ENCODE data around the gene SOBP.

SOBP gene

GRCh38 chr6:107489636-107490565, at the start of gene SOBP:
Gene SOBP (plus strand): TSS chr6:107490117. CDS start chr6:107490617, 500 bp downstream.
- no peak for TF ChIP-seq CTCF (IDR thresholded peaks at IDR 0.05; ENCODE audit: low read depth, low read length, missing control alignments)
- peak within 1 kb of the TSS; percentile 69 for H3K4me3 ChIP-seq (replicated peaks; ENCODE audit: low read depth, low read length)
- DNase-seq (ENCODE audit: extremely low read depth, low read depth), result no peak

- no peak for DNase-seq (ENCODE audit: extremely low read depth, low read depth)
- no peak for TF ChIP-seq CTCF (IDR thresholded peaks at IDR 0.05; ENCODE audit: low read depth, low read length, missing control alignments)
Measured at GRCh38 chr6:107440936-107441335, 49.0 kb upstream of the SOBP start.

GRCh38 chr6:107441682-107442081, 48.2 kb upstream of the SOBP start:
- DNase-seq (ENCODE audit: extremely low read depth, low read depth), result no peak
- no peak for TF ChIP-seq CTCF (IDR thresholded peaks at IDR 0.05; ENCODE audit: low read depth, low read length, missing control alignments)
- H3K4me3 ChIP-seq (replicated peaks; ENCODE audit: low read depth, low read length), result no peak overlapping the region

More at GRCh38 chr6:107440936-107441335, 49.0 kb upstream of the SOBP start:
- no peak overlapping the region for H3K4me3 ChIP-seq (replicated peaks; ENCODE audit: low read depth, low read length)

GRCh38 chr6:107442938-107443607, 46.8 kb upstream of the SOBP start:
- no peak for TF ChIP-seq CTCF (IDR thresholded peaks at IDR 0.05; ENCODE audit: low read depth, low read length, missing control alignments)
- no peak overlapping the region for H3K4me3 ChIP-seq (replicated peaks; ENCODE audit: low read depth, low read length)
- DNase-seq (ENCODE audit: extremely low read depth, low read depth), result no peak

- no peak for TF ChIP-seq CTCF (IDR thresholded peaks at IDR 0.05; ENCODE audit: low read depth, low read length, missing control alignments)
- no peak for DNase-seq (ENCODE audit: extremely low read depth, low read depth)
- no peak overlapping the region for H3K4me3 ChIP-seq (replicated peaks; ENCODE audit: low read depth, low read length)
Measured at GRCh38 chr6:107443608-107444267, 46.2 kb upstream of the SOBP start.

- DNase-seq (ENCODE audit: extremely low read depth, low read depth), result no peak
- H3K4me3 ChIP-seq (replicated peaks; ENCODE audit: low read depth, low read length), result no peak overlapping the region
- no peak for TF ChIP-seq CTCF (IDR thresholded peaks at IDR 0.05; ENCODE audit: low read depth, low read length, missing control alignments)
Measured at GRCh38 chr6:107444277-107444676, 45.6 kb upstream of the SOBP start.
